NCI-H146 treated with DMSO at 0.1 percent for 48 hours (cell line): ENCODE results near the gene MAPK14.

ENCODE experiments used
- DNase-seq: peaks from one replicate; lab custom pipeline; 2025; ENCODE audit not compliant: unreplicated experiment; lab: John Stamatoyannopoulos, UW

The MAPK14 gene

GRCh38 chr6:36035225-36035624, 7.6 kb downstream of the MAPK14 start:
- DNase-seq: no peak

- no peak for DNase-seq
These were observed 10.7 kb downstream of the MAPK14 start for GRCh38 chr6:36038120-36038876.

GRCh38 chr6:36039112-36039511, 11.5 kb downstream of the MAPK14 start:
- DNase-seq: no peak

GRCh38 chr6:36040958-36041357, 13.3 kb downstream of the MAPK14 start:
- no peak for DNase-seq

GRCh38 chr6:36042618-36043260, 15.1 kb downstream of the MAPK14 start:
- DNase-seq: no peak

GRCh38 chr6:36049582-36049981, 22.0 kb downstream of the MAPK14 start:
- DNase-seq: no peak

- DNase-seq: no peak
These were observed 22.7 kb downstream of the MAPK14 start for GRCh38 chr6:36050305-36050704.

- DNase-seq: no peak
These were observed 23.5 kb downstream of the MAPK14 start for GRCh38 chr6:36050947-36051710.

GRCh38 chr6:36052097-36052496, 24.5 kb downstream of the MAPK14 start:
- DNase-seq: no peak

GRCh38 chr6:36053878-36054277, 26.3 kb downstream of the MAPK14 start:
- DNase-seq: no peak

GRCh38 chr6:36054415-36054814, 26.8 kb downstream of the MAPK14 start:
- DNase-seq: no peak

GRCh38 chr6:36054956-36055355, 27.3 kb downstream of the MAPK14 start:
- no peak for DNase-seq

GRCh38 chr6:36056178-36056577, 28.6 kb downstream of the MAPK14 start:
- no peak for DNase-seq

- DNase-seq: no peak
These were observed 33.6 kb downstream of the MAPK14 start for GRCh38 chr6:36061236-36061635.

GRCh38 chr6:36062247-36062646, 34.6 kb downstream of the MAPK14 start:
- DNase-seq: no peak

GRCh38 chr6:36063318-36064060, 35.9 kb downstream of the MAPK14 start:
- no peak for DNase-seq

- DNase-seq: no peak
These were observed 37.3 kb downstream of the MAPK14 start for GRCh38 chr6:36064770-36065396.

- no peak for DNase-seq
These were observed 38.3 kb downstream of the MAPK14 start for GRCh38 chr6:36065916-36066315.

GRCh38 chr6:36066817-36067216, 39.2 kb downstream of the MAPK14 start:
- DNase-seq: no peak

GRCh38 chr6:36067374-36068011, 39.9 kb downstream of the MAPK14 start:
- DNase-seq: no peak
